Measurements from ENCODE around the gene KMT5C. TPM values are rescaled to one million over a fixed set of nuclear protein-coding genes. Genes with fewer than 3 reads are reported as not detected.
"Not testable (repeated sequence)": the region's sequence is repeated elsewhere in the genome, so short reads cannot be mapped to it uniquely, and the experiment has no call there.

KMT5C gene
- total RNA-seq, 1 donor from 2014 or later: 68.4 TPM

DNA sequence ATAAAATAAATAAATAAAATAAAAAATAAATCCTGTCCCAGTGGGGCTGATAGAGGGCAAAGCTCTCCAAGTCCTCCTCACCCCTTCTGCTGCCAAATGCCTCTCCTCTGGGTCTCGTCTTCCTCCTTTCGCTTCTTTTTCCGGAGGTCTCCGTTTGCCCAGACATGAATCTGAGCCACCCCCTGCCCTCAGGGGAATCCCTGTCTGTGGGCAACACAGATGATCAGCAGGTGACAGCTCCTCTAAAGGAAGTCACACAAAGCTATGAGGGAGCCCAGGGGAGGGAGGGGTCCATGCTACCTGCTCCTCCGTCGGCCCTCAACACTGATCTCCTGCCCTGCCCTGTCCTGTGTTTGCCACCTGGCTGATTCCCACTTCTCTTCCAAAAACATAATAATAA, 15.0 kb upstream of the KMT5C start:
- TF ChIP-seq, protein P1, sequence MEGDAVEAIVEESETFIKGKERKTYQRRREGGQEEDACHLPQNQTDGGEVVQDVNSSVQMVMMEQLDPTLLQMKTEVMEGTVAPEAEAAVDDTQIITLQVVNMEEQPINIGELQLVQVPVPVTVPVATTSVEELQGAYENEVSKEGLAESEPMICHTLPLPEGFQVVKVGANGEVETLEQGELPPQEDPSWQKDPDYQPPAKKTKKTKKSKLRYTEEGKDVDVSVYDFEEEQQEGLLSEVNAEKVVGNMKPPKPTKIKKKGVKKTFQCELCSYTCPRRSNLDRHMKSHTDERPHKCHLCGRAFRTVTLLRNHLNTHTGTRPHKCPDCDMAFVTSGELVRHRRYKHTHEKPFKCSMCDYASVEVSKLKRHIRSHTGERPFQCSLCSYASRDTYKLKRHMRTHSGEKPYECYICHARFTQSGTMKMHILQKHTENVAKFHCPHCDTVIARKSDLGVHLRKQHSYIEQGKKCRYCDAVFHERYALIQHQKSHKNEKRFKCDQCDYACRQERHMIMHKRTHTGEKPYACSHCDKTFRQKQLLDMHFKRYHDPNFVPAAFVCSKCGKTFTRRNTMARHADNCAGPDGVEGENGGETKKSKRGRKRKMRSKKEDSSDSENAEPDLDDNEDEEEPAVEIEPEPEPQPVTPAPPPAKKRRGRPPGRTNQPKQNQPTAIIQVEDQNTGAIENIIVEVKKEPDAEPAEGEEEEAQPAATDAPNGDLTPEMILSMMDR (IDR thresholded peaks at IDR 0.05; ENCODE audit: unreplicated experiment): no peak
- Mint-ChIP-seq H3K36me3 (ENCODE audit: insufficient read depth) (no peaks in the 10 kb centered on the region), H3K9me3 (ENCODE audit: low read depth) (no peaks in the 10 kb centered on the region), H3K4me3 (ENCODE audit: low read depth) (no peak overlapping the region), H3K27me3 (peaks cover 12% of the 10 kb centered on the region), H3K27ac (no peak overlapping the region), H3K4me1 (ENCODE audit: low read depth) (peaks cover 4% of the 10 kb centered on the region)
- no peak for DNase-seq (ENCODE audit: low spot score, unreplicated experiment)

DNA sequence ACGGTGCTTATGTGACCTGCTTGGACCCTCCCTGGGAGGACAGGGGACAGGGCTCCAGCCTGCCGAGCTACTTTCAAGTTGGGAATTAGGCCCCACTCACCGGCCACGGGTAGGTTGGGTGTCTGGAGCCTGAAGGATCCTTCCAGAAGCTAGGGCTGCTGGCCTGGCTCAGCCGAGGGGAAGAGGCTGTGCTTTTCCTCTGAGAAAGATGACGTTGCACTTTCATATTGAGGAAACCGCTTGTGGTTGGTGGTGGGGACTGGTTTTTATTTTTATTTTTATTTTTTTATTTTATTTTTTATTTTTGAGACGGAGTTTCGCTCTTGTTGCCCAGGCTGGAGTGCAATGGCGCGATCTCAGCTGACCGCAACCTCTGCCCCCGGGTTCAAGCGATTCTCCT, 14.5 kb upstream of the KMT5C start, which contains the start of gene TMEM150B:
Gene TMEM150B, minus strand, starts transcription at position 170 of the 400 bp plus-strand sequence. CDS start 4,305 bp downstream, outside the sequence.
- H3K27ac Mint-ChIP-seq: no peak within 1 kb of the TSS
- H3K27me3 Mint-ChIP-seq: peaks cover 12% of the 10 kb centered on the region
- no peaks in the 10 kb centered on the region for H3K9me3 Mint-ChIP-seq (ENCODE audit: low read depth)
- peaks cover 1% of the 10 kb centered on the region for H3K4me1 Mint-ChIP-seq (ENCODE audit: low read depth)
- no peaks in the 10 kb centered on the region for H3K36me3 Mint-ChIP-seq (ENCODE audit: insufficient read depth)
- DNase-seq (ENCODE audit: low spot score, unreplicated experiment): no peak
- TF ChIP-seq, protein P1 (IDR thresholded peaks at IDR 0.05; ENCODE audit: unreplicated experiment): no peak
- no peak within 1 kb of the TSS for H3K4me3 Mint-ChIP-seq (ENCODE audit: low read depth)

DNA sequence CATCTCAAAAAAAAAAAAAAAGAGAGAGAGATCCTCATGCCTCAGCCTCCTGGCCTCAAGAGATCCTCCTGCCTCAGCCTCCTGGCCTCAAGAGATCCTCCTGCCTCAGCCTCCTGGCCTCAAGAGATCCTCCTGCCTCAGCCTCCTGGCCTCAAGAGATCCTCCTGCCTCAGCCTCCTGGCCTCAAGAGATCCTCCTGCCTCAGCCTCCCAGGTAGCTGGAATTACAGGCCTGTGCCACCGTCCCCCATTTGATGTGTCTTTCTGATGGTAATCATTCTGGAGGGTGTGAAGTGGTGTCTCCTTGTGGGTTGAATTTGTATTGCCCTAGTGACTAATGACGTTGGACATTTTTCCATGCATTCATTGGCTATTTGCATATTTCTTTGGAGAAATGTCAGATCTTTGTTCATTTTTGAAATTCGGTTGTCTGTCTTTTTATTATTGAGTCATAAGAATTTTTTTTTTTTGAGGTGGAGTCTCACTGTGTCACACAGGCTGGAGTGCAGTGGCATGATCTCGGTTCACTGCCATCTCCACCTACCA, 10.8 kb upstream of the KMT5C start:
- H3K27me3 Mint-ChIP-seq, H3K27ac Mint-ChIP-seq: not testable (repeated sequence)

DNA sequence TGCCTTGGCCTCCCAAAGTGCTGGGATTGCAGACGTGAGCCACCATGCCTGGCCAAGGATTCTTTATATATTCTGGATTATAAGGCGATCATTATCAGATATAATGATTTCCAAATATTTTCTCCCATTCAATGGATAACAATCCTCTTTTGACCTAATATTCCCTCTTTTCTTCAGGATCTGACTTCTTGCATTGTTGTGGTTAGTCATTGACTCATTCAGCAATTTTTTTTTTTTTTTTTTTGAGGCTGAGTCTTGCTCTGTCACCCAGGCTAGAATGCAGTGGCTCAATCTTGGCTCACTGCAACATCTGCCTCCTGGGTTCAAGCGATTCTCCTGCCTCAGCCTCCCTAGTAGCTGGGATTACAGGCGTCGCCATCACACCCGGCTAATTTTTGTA, 9.9 kb upstream of the KMT5C start:
- not testable (repeated sequence) for H3K27me3 Mint-ChIP-seq; H3K27ac Mint-ChIP-seq; H3K36me3 Mint-ChIP-seq (ENCODE audit: insufficient read depth); H3K4me3 Mint-ChIP-seq (ENCODE audit: low read depth); H3K9me3 Mint-ChIP-seq (ENCODE audit: low read depth); H3K4me1 Mint-ChIP-seq (ENCODE audit: low read depth); DNase-seq (ENCODE audit: low spot score, unreplicated experiment)

More for the DNA sequence above, 10.8 kb upstream of the KMT5C start:
- DNase-seq (ENCODE audit: low spot score, unreplicated experiment); H3K4me1 Mint-ChIP-seq (ENCODE audit: low read depth); H3K36me3 Mint-ChIP-seq (ENCODE audit: insufficient read depth); H3K9me3 Mint-ChIP-seq (ENCODE audit: low read depth); H3K4me3 Mint-ChIP-seq (ENCODE audit: low read depth): not testable (repeated sequence)

DNA sequence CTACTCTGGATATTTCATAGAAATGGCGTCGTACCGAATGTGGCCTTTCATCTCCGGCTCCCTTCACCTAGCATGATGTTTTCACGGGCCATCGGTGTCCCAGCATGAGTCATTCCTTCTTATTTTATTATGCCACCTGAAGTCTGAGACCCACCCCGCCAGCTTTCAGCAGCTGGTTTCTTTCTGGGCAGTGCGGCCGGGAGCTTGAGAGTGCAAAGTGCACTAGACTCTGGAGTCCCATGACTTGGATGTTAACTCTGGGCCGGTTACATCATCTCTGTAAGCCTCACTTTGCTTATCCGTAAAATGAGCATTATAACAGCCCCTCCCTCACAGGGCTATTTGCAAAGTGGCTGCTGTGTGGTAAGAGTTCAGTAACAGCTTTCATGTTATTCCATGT, 5.8 kb upstream of the KMT5C start:
- H3K4me1 Mint-ChIP-seq (ENCODE audit: low read depth): peaks cover 5% of the 10 kb centered on the region
- TF ChIP-seq, protein P1 (IDR thresholded peaks at IDR 0.05; ENCODE audit: unreplicated experiment): no peak
- no peak for DNase-seq (ENCODE audit: low spot score, unreplicated experiment)
- peaks cover 7% of the 10 kb centered on the region for H3K27me3 Mint-ChIP-seq
- no peaks in the 10 kb centered on the region for H3K9me3 Mint-ChIP-seq (ENCODE audit: low read depth)
- H3K36me3 Mint-ChIP-seq (ENCODE audit: insufficient read depth): no peaks in the 10 kb centered on the region
- no peak overlapping the region for H3K4me3 Mint-ChIP-seq (ENCODE audit: low read depth)
- peak overlapping the region; percentile 25 for H3K27ac Mint-ChIP-seq

DNA sequence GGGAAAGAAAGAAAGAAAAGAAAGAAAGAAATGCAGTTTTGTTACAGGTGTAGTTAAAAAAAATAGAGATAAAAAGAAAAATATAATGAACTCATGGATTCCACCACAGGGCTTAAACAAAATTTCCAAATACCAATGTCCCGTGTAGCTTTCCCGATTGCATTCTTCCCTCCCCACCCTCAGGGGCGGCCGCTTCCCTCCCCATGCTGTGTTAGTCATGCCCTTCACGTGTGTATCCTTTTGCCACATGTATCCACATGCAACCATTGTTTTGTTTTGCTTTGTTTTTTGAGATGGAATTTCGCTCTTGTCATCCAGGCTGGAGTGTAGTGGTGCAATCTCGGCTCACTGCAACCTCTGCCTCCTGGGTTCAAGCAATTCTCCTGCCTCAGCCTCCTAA, 3.6 kb upstream of the KMT5C start:
- H3K27ac Mint-ChIP-seq: no peak overlapping the region
- H3K4me3 Mint-ChIP-seq (ENCODE audit: low read depth): no peak overlapping the region
- DNase-seq (ENCODE audit: low spot score, unreplicated experiment): no peak
- no peaks in the 10 kb centered on the region for H3K9me3 Mint-ChIP-seq (ENCODE audit: low read depth)
- H3K27me3 Mint-ChIP-seq: peaks cover 7% of the 10 kb centered on the region
- TF ChIP-seq, protein P1 (IDR thresholded peaks at IDR 0.05; ENCODE audit: unreplicated experiment): no peak
- no peaks in the 10 kb centered on the region for H3K36me3 Mint-ChIP-seq (ENCODE audit: insufficient read depth)
- H3K4me1 Mint-ChIP-seq (ENCODE audit: low read depth): peaks cover 6% of the 10 kb centered on the region

Data from progenitor cell of endocrine pancreas (in vitro differentiated cells).